ENCODE results near the gene SMIM36. TPM values are rescaled to one million over a fixed set of nuclear protein-coding genes. Genes with fewer than 3 reads are reported as not detected.

Gene SMIM36
- total and polyA plus RNA-seq, 2 of the 8 experiments (the other 6 are each of a cell fraction or from before 2014, with no cell fraction given): not detected

DNA sequence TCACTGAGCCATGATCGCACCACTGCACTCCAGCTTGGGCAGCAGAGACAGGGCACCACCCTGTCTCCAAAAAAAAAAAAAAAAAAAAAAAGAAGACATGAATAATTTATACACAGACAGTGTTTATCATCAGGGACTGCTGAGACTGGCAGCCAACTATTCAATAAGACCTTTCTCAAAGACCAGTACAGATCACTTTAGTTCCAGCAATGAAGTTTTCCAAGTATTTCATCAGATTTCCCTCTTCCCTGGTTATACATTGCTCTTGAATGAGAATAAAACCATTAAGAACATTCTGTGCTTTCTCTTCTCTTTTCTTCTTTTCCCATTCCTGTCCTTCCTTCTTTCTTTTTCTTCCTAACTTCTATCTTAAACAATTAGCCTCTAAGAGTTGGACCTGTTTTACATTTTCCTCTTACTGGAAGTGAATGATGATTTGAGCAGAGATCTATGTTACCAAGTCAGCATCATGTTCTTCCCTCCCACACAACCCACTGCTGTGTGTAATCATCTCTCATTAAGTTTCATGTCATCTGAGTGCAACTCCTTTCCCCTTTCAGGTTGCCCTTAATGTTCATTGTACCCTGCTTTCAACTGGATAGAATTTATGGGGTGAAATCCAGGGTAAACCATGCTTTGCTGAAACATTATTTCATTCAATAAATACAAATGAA lies 35.9 kb upstream of the SMIM36 start (continued):
- TF ChIP-seq, protein P1, sequence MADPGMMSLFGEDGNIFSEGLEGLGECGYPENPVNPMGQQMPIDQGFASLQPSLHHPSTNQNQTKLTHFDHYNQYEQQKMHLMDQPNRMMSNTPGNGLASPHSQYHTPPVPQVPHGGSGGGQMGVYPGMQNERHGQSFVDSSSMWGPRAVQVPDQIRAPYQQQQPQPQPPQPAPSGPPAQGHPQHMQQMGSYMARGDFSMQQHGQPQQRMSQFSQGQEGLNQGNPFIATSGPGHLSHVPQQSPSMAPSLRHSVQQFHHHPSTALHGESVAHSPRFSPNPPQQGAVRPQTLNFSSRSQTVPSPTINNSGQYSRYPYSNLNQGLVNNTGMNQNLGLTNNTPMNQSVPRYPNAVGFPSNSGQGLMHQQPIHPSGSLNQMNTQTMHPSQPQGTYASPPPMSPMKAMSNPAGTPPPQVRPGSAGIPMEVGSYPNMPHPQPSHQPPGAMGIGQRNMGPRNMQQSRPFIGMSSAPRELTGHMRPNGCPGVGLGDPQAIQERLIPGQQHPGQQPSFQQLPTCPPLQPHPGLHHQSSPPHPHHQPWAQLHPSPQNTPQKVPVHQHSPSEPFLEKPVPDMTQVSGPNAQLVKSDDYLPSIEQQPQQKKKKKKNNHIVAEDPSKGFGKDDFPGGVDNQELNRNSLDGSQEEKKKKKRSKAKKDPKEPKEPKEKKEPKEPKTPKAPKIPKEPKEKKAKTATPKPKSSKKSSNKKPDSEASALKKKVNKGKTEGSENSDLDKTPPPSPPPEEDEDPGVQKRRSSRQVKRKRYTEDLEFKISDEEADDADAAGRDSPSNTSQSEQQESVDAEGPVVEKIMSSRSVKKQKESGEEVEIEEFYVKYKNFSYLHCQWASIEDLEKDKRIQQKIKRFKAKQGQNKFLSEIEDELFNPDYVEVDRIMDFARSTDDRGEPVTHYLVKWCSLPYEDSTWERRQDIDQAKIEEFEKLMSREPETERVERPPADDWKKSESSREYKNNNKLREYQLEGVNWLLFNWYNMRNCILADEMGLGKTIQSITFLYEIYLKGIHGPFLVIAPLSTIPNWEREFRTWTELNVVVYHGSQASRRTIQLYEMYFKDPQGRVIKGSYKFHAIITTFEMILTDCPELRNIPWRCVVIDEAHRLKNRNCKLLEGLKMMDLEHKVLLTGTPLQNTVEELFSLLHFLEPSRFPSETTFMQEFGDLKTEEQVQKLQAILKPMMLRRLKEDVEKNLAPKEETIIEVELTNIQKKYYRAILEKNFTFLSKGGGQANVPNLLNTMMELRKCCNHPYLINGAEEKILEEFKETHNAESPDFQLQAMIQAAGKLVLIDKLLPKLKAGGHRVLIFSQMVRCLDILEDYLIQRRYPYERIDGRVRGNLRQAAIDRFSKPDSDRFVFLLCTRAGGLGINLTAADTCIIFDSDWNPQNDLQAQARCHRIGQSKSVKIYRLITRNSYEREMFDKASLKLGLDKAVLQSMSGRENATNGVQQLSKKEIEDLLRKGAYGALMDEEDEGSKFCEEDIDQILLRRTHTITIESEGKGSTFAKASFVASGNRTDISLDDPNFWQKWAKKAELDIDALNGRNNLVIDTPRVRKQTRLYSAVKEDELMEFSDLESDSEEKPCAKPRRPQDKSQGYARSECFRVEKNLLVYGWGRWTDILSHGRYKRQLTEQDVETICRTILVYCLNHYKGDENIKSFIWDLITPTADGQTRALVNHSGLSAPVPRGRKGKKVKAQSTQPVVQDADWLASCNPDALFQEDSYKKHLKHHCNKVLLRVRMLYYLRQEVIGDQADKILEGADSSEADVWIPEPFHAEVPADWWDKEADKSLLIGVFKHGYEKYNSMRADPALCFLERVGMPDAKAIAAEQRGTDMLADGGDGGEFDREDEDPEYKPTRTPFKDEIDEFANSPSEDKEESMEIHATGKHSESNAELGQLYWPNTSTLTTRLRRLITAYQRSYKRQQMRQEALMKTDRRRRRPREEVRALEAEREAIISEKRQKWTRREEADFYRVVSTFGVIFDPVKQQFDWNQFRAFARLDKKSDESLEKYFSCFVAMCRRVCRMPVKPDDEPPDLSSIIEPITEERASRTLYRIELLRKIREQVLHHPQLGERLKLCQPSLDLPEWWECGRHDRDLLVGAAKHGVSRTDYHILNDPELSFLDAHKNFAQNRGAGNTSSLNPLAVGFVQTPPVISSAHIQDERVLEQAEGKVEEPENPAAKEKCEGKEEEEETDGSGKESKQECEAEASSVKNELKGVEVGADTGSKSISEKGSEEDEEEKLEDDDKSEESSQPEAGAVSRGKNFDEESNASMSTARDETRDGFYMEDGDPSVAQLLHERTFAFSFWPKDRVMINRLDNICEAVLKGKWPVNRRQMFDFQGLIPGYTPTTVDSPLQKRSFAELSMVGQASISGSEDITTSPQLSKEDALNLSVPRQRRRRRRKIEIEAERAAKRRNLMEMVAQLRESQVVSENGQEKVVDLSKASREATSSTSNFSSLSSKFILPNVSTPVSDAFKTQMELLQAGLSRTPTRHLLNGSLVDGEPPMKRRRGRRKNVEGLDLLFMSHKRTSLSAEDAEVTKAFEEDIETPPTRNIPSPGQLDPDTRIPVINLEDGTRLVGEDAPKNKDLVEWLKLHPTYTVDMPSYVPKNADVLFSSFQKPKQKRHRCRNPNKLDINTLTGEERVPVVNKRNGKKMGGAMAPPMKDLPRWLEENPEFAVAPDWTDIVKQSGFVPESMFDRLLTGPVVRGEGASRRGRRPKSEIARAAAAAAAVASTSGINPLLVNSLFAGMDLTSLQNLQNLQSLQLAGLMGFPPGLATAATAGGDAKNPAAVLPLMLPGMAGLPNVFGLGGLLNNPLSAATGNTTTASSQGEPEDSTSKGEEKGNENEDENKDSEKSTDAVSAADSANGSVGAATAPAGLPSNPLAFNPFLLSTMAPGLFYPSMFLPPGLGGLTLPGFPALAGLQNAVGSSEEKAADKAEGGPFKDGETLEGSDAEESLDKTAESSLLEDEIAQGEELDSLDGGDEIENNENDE (IDR thresholded peaks at IDR 0.05; ENCODE audit: insufficient replicate concordance, low read length): no peak
- no peak for TF ChIP-seq POLR2AphosphoS5 (IDR thresholded peaks at IDR 0.05; ENCODE audit: low read depth, low read length)
- no peak for TF ChIP-seq KDM1A (IDR thresholded peaks at IDR 0.05; ENCODE audit: borderline replicate concordance, low read length)
- no peak for TF ChIP-seq E2F6 (IDR thresholded peaks at IDR 0.05)
- no peak for TF ChIP-seq CTBP2 (IDR thresholded peaks at IDR 0.05; ENCODE audit: borderline replicate concordance, insufficient read depth, insufficient read length, low read length)
- no peak for TF ChIP-seq RBBP5 (IDR thresholded peaks at IDR 0.05; ENCODE audit: borderline replicate concordance, low read depth, low read length)
- TF ChIP-seq TAF1 (IDR thresholded peaks at IDR 0.05; ENCODE audit: low read depth, low read length): no peak

All from H1 (cell line).